HEK293 (cell line): ENCODE data around the gene SLC16A5.

Experiments used
- CTCF ChIA-PET: fragments of 350-600 bp; formaldehyde crosslinking; extraction: SDS; loops from one replicate; lab custom pipeline; 2021; ENCODE audit warnings: antibody characterized with exemption; lab: Yijun Ruan, JAX
- POLR2A ChIA-PET: fragments of 300-600 bp; formaldehyde crosslinking; extraction: SDS; loops from one replicate; lab custom pipeline; 2020; ENCODE audit warnings: antibody characterized with exemption, inconsistent platforms; lab: Yijun Ruan, JAX
- H3K27ac ChIP-seq: fragments of 200-500 bp; sonication (Bioruptor generic); 2 replicates; pipeline ENCODE4 v1.5.1; 2014; ENCODE audit warnings: low read depth, low read length, control low read depth, inconsistent platforms; ENCODE audit errors: extremely low read depth
- H3K36me3 ChIP-seq, 2 experiments: fragments of 200-500 bp in 1 of 2; sonication (Bioruptor generic) in 1 of 2; 1 replicate in 1 of 2; 2 replicates in 1 of 2; pipeline ENCODE4 v1.5.1; 2014 to 2017; ENCODE audit warnings: inconsistent platforms in 2 of 2, low read length in 2 of 2; ENCODE audit not compliant: control insufficient read depth in 2 of 2, insufficient read depth in 1 of 2
- H3K4me1 ChIP-seq: fragments of 200-500 bp; sonication (Bioruptor generic); 2 replicates; pipeline ENCODE4 v1.5.1; 2014; ENCODE audit warnings: mild to moderate bottlenecking, low read length, inconsistent platforms; ENCODE audit not compliant: control insufficient read depth, insufficient read depth
- H3K4me3 ChIP-seq: 2 replicates; pipeline ENCODE4 v1.5.1; 2011; ENCODE audit warnings: low read depth, mild to moderate bottlenecking, control low read depth, low read length, moderate library complexity
- H3K9me3 ChIP-seq: fragments of 200-500 bp; sonication (Bioruptor generic); 2 replicates; pipeline ENCODE4 v1.5.1; 2014; ENCODE audit warnings: low read depth, low read length, inconsistent platforms; ENCODE audit not compliant: control insufficient read depth, insufficient read depth
- HOXC10 ChIP-seq: sonication (generic); formaldehyde crosslinking; IDR thresholded peaks from 2 replicates; pipeline ENCODE4 v1.8.1; 2023; ENCODE audit warnings: mild to moderate bottlenecking, missing genetic modification reagents
- IKZF3 ChIP-seq: fragments of 450-650 bp; IDR thresholded peaks from 2 replicates; pipeline ENCODE4 v1.5.0; 2018; ENCODE audit warnings: missing biosample characterization, mild to moderate bottlenecking, missing genetic modification characterization, moderate library complexity
- SETDB1 ChIP-seq: IDR thresholded peaks from one replicate; pipeline ENCODE4 v1.6.1; 2017; ENCODE audit warnings: mild to moderate bottlenecking, low read length, moderate library complexity, mixed read lengths; ENCODE audit not compliant: insufficient read length
- SP7 ChIP-seq: fragments of 450-650 bp; formaldehyde crosslinking; IDR thresholded peaks from 2 replicates; pipeline ENCODE4 v1.5.1; 2016; ENCODE audit warnings: missing biosample characterization, missing genetic modification characterization
- ZBTB11 ChIP-seq: fragments of 450-650 bp; formaldehyde crosslinking; conservative IDR thresholded peaks from 2 replicates; pipeline ENCODE4 v1.5.1; 2016; ENCODE audit warnings: low read depth, missing biosample characterization, missing genetic modification characterization
- ZBTB6 ChIP-seq: fragments of 450-650 bp; formaldehyde crosslinking; IDR thresholded peaks from 2 replicates; pipeline ENCODE4 v1.5.1; 2017; ENCODE audit warnings: missing biosample characterization, missing genetic modification characterization
- ZEB2 ChIP-seq: fragments of 450-650 bp; formaldehyde crosslinking; IDR thresholded peaks from 2 replicates; pipeline ENCODE4 v1.5.1; 2016; ENCODE audit warnings: missing biosample characterization, missing genetic modification characterization
- ZNF133 ChIP-seq: fragments of 450-650 bp; formaldehyde crosslinking; IDR thresholded peaks from 2 replicates; pipeline ENCODE4 v1.5.1; 2016; ENCODE audit warnings: missing biosample characterization, missing genetic modification characterization
- ZNF211 ChIP-seq: fragments of 450-650 bp; formaldehyde crosslinking; IDR thresholded peaks from 2 replicates; pipeline ENCODE4 v1.5.1; 2016; ENCODE audit warnings: low read depth, missing biosample characterization, missing genetic modification characterization
- ZNF248 ChIP-seq: fragments of 450-650 bp; formaldehyde crosslinking; IDR thresholded peaks from 2 replicates; pipeline ENCODE4 v1.5.1; 2017; ENCODE audit warnings: missing biosample characterization, missing genetic modification characterization
- ZNF280D ChIP-seq: fragments of 450-650 bp; formaldehyde crosslinking; IDR thresholded peaks from 2 replicates; pipeline ENCODE4 v1.5.1; 2016; ENCODE audit warnings: missing biosample characterization, missing genetic modification characterization
- ZNF324 ChIP-seq: fragments of 450-650 bp; formaldehyde crosslinking; IDR thresholded peaks from 2 replicates; pipeline ENCODE4 v1.5.1; 2016; ENCODE audit warnings: missing biosample characterization, missing genetic modification characterization
- ZNF350 ChIP-seq: fragments of 450-650 bp; formaldehyde crosslinking; IDR thresholded peaks from 2 replicates; pipeline ENCODE4 v1.5.0; 2017; ENCODE audit warnings: missing biosample characterization, mild to moderate bottlenecking, missing genetic modification characterization
- ZNF558 ChIP-seq: fragments of 450-650 bp; formaldehyde crosslinking; IDR thresholded peaks from 2 replicates; pipeline ENCODE4 v1.5.1; 2016; ENCODE audit warnings: missing biosample characterization, missing genetic modification characterization
- ZNF610 ChIP-seq: fragments of 450-650 bp; formaldehyde crosslinking; IDR thresholded peaks from 2 replicates; pipeline ENCODE4 v1.5.1; 2016; ENCODE audit warnings: missing biosample characterization, missing genetic modification characterization, borderline replicate concordance
- ZNF624 ChIP-seq: fragments of 450-650 bp; formaldehyde crosslinking; IDR thresholded peaks from 2 replicates; pipeline ENCODE4 v1.5.1; 2017; ENCODE audit warnings: missing biosample characterization, missing genetic modification characterization
- ZNF664 ChIP-seq: fragments of 450-650 bp; formaldehyde crosslinking; IDR thresholded peaks from 2 replicates; pipeline ENCODE4 v1.5.1; 2016; ENCODE audit warnings: missing biosample characterization, missing genetic modification characterization
- ZNF792 ChIP-seq: fragments of 450-650 bp; formaldehyde crosslinking; IDR thresholded peaks from 2 replicates; pipeline ENCODE4 v1.5.1; 2016; ENCODE audit warnings: missing biosample characterization, missing genetic modification characterization
- TF ChIP-seq, protein P1 (sequence below): fragments of 450-650 bp; formaldehyde crosslinking; IDR thresholded peaks from 2 replicates; pipeline ENCODE4 v1.5.1; 2016; ENCODE audit warnings: missing biosample characterization, missing genetic modification characterization
- TF ChIP-seq, protein P2 (sequence below): fragments of 450-650 bp; formaldehyde crosslinking; IDR thresholded peaks from 2 replicates; pipeline ENCODE4 v1.5.1; 2016; ENCODE audit warnings: missing biosample characterization, missing genetic modification characterization
- TF ChIP-seq, protein P3 (sequence below): fragments of 450-650 bp; formaldehyde crosslinking; IDR thresholded peaks from 2 replicates; pipeline ENCODE4 v1.5.1; 2016; ENCODE audit warnings: missing biosample characterization, missing genetic modification characterization

The SLC16A5 gene

DNA sequence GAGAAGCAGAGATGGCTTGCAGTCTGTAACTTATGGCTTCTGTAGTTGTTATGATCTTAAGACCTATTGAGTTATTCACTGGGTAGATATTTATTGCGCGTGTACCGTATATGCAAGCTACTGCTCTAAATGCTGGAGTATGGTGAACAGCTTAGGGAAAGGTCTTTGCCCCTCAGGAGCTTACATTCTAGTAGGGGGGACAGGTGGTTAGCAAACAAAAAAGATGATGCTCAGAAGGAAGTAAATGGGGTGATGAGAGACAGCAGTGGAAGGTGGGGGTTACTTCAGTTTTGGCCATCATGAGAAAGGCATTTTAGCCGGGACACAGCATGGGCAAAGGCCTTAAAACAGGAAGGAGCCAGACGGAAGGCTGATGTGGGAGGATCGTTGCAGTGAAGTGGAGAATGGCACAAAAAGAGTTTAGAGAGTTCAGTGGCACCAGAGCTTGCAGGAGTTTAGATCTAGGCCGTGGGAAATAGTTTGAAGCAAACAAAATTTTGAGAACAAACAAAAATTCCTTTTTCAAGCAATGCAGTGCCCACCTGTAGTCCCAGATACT lies 24.1 kb downstream of the SLC16A5 start:
- Histone ChIP-seq H3K4me3 (no peak overlapping the region), H3K4me1 (peaks cover 9% of the 10 kb centered on the region), H3K9me3 (no peaks in the 10 kb centered on the region), H3K27ac (no peak overlapping the region), H3K36me3 (peaks cover 0 to 27% of the 10 kb centered on the region in 2 experiments; a peak in 2 of 3 replicates)
- no peak for TF ChIP-seq SETDB1
- TF ChIP-seq SP7 (tag by site-specific recombination) = no peak
- no peak for TF ChIP-seq HOXC10 (CRISPR knock-in tag)
- TF ChIP-seq ZNF211 (tag by site-specific recombination) = no peak
- TF ChIP-seq ZNF324 = no peak
- TF ChIP-seq ZNF350 (tag by site-specific recombination) = no peak
- no peak for TF ChIP-seq ZNF664 (tag by site-specific recombination)
- TF ChIP-seq, protein P1, sequence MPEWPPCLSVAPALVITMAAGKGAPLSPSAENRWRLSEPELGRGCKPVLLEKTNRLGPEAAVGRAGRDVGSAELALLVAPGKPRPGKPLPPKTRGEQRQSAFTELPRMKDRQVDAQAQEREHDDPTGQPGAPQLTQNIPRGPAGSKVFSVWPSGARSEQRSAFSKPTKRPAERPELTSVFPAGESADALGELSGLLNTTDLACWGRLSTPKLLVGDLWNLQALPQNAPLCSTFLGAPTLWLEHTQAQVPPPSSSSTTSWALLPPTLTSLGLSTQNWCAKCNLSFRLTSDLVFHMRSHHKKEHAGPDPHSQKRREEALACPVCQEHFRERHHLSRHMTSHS = no peak
- no peak for TF ChIP-seq ZNF624
- TF ChIP-seq ZNF792 (tag by site-specific recombination) = no peak
- no peak for TF ChIP-seq ZNF280D (tag by site-specific recombination)
- no peak for TF ChIP-seq ZNF558 (tag by site-specific recombination)
- no peak for TF ChIP-seq ZNF248
- TF ChIP-seq ZNF133 (tag by site-specific recombination) = no peak
- ChIA-PET CTCF (interaction anchor here (0.5 to 7.1 kb wide), 15 partner anchors 9 to 305 kb away, joined by 3 to 149 read pairs (median 4); partner anchors contain the start of gene NUP85), POLR2A (interaction anchor here (0.7 to 2.5 kb wide), 2 partner anchors 43 to 52 kb away, joined by 3 to 6 read pairs; partner anchors contain the start of gene JPT1)

DNA sequence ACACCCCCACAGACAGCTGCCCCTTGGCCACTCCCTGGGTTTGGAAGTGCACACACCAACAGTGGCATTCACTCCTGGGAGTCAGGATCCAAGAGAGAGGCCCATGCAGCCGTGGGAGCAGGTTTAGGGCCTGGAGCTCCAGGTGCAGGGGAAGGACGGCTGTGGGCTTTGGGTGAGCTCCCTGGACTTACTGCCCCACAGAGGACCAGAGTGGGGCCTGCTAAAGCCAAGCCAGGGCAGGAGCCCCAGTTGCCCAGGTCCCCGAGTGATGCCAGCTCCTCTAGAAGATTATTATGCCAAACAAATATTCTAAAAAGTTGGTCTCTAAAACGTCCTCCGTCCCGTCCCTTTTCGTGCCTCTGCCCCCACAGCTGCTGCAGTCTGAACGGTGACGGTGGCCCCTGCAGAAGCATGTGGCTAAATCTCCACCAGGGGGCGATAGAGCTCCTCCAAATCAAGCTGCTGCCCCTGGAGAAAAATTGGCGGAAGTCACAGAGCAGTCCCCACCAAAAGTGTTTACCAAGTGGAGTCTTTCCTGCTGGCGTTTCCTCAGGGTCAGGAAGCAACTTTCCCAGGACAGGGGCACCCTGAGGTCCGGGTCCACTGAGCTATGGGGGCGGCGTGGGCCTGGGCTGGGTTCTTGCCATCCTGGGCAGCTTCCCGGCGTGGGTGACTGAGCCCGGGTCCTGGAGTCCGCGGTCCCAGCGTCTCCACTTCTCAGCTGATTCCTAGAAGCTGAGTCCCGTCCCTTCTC lies 26.2 kb downstream of the SLC16A5 start:
- H3K27ac ChIP-seq = peak overlapping the region; percentile 25; the same call in 1 of the 2 replicates
- peaks cover 9% of the 10 kb centered on the region for H3K4me1 ChIP-seq
- ChIA-PET POLR2A (interaction anchor here (0.5 to 2.8 kb wide), 29 partner anchors 8 to 411 kb away, joined by 3 to 21 read pairs (median 4); partner anchors contain the start of genes ATP5PD, FDXR, GRB2 and HID1), CTCF (interaction anchor here (0.6 to 7.1 kb wide), 71 partner anchors 10 to 1089 kb away, joined by 3 to 149 read pairs (median 6); partner anchors contain the start of genes ATP5PD, HID1, JPT1 and MIF4GD)
- no peaks in the 10 kb centered on the region for H3K9me3 ChIP-seq
- H3K36me3 ChIP-seq = peaks cover 0 to 35% of the 10 kb centered on the region in 2 experiments; a peak in 2 of 3 replicates
- H3K4me3 ChIP-seq = peak overlapping the region; percentile 36
- TF ChIP-seq, protein P2, sequence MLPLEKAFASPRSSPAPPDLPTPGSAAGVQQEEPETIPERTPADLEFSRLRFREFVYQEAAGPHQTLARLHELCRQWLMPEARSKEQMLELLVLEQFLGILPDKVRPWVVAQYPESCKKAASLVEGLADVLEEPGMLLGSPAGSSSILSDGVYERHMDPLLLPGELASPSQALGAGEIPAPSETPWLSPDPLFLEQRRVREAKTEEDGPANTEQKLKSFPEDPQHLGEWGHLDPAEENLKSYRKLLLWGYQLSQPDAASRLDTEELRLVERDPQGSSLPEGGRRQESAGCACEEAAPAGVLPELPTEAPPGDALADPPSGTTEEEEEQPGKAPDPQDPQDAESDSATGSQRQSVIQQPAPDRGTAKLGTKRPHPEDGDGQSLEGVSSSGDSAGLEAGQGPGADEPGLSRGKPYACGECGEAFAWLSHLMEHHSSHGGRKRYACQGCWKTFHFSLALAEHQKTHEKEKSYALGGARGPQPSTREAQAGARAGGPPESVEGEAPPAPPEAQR (tag by site-specific recombination) = no peak
- TF ChIP-seq ZBTB11 (peak; percentile 37; the same call in 1 of the 2 replicates), ZEB2 (tag by site-specific recombination) (peak; percentile 27; the same call in 1 of the 2 replicates), IKZF3 (tag by site-specific recombination) (peak; percentile 58; the same call in 1 of the 2 replicates), ZNF610 (tag by site-specific recombination) (no peak), ZBTB6 (0 out of 2 replicates have a peak, but pooled peaks have one; percentile 28)
- TF ChIP-seq, protein P3, sequence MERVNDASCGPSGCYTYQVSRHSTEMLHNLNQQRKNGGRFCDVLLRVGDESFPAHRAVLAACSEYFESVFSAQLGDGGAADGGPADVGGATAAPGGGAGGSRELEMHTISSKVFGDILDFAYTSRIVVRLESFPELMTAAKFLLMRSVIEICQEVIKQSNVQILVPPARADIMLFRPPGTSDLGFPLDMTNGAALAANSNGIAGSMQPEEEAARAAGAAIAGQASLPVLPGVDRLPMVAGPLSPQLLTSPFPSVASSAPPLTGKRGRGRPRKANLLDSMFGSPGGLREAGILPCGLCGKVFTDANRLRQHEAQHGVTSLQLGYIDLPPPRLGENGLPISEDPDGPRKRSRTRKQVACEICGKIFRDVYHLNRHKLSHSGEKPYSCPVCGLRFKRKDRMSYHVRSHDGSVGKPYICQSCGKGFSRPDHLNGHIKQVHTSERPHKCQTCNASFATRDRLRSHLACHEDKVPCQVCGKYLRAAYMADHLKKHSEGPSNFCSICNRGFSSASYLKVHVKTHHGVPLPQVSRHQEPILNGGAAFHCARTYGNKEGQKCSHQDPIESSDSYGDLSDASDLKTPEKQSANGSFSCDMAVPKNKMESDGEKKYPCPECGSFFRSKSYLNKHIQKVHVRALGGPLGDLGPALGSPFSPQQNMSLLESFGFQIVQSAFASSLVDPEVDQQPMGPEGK = peak; percentile 55
